Islet of Langerhans (tissue), 1 donor: ENCODE data around the gene EME1.

Source experiments
- FAIRE-seq: peaks from one replicate; lab custom pipeline; 2011; peaks lifted over from hg19 to GRCh38; lab: Jason Lieb, UNC

Gene EME1

DNA sequence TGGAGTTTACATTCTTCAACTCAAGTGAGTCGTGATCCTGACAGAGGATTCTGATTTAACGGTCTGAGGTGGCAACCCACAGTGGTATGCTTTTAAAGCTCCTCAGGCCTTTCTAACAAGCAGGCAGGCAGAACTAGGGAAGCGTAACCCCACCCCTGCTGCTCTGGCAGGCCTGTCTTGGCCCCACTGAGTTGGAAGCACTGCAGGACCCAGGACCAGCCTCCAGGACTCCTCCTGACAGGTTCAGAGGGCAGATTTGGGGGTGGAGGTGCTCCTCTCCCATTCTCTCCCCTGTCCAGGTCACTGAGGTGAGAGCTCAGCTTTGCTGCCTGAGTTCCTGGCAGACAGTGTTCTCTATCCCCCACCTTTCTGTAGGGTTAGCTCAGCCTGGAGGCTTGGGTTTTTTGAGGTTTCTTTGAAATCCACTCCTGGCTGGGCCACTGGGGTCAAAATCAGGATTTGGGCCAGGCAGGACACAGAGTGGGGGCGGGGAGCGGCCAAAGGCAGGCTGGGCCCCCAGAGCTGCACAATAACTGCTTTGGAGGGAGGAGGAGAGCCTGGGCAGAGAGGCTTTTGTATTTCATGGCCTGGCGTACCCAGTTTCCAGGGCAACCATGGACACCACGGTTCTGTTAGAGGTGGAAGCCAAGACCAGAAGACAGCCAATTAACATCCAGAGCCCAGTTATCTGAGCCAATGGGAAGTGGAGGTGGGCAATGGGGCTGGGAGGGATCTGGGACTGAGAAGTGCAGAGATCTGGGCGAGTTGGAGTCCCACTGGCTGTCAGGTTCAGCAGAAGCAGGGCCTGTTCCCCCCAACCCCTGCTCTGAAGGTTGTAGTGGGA is 9.6 kb upstream of the EME1 start:
- no peak for FAIRE-seq

DNA sequence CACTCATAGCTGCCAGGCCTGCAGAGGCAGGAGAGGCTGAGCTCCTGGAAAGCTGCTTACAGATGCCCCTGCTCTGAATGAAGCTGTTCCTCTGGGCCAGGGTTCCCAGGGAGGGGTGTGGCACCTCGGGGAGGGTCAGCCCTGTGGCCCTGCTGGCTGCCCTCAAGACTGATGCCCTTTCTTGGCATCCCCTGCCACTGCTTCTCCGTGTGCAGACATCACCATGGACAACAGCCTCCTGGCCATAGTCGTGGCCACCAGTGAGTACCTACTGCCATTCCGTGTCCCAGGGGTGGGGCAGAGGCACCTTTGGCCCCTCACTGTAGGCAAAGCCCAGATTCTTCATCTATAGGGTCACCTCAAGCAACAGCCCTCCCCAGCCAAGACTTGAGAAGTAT is 9.0 kb upstream of the EME1 start:
- no peak for FAIRE-seq

GRCh38 chr17:50364715-50365114 is 8.3 kb upstream of the EME1 start:
- FAIRE-seq: no peak

GRCh38 chr17:50365165-50365564 is 7.9 kb upstream of the EME1 start:
- no peak for FAIRE-seq

DNA sequence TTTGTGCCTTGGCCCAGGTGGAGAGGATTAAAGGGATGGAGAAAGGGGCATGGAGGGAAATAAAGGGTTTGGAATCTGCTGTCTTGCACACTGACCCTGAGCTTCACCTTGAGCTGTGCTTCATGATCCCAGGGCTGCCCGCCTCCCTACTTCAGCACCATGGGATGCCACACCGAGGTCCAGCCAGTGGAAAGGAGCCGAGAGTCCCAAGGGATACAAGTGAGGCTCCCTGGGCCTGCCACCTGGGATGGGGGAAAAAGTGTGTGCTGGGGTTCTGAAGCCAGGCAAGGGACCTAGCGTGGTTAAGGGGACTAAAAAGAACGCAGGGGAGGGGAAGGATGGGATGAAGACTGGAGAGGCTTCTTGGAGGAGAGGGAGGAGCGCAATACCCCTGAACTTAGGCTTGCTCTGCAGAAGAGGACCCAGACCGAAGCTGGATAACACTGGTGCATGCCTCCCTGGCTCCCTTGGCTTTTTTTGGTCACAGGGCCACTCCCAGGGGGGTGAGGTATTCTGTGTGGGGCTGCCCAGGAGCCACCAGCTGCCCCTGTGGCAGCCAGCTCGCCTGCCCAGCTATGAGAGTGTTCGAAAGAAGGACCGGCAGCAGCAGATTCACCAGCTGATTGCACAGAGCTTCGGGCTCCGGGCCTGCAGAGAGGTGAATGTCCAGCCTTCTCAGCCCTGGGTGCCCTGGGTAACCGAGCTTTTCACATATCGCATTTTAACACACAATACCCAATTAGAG is 7.2 kb upstream of the EME1 start:
- no peak for FAIRE-seq

- FAIRE-seq: no peak
Observed at GRCh38 chr17:50367401-50367800, 5.6 kb upstream of the EME1 start.

DNA sequence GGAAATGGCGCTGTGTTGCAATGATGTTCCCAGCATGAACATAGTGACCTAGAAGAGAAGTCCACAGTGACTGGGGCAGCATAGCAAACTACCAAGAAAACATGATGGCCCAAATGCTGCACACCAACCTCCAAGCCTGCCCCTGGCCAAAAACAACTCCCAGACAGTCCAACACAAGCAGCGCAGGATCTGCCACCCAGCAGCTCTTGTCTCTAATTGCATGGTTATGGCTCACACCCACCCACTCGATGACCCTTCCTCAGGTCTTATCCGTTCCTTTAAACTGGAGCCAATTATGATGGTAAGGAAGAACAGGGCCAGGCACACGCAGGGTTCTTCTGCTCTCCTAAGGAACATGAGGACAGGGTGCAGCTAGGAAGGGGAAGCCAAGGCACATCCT is 3.0 kb upstream of the EME1 start:
- FAIRE-seq: no peak

GRCh38 chr17:50371526-50371925 is 1.5 kb upstream of the EME1 start:
- FAIRE-seq: no peak

DNA sequence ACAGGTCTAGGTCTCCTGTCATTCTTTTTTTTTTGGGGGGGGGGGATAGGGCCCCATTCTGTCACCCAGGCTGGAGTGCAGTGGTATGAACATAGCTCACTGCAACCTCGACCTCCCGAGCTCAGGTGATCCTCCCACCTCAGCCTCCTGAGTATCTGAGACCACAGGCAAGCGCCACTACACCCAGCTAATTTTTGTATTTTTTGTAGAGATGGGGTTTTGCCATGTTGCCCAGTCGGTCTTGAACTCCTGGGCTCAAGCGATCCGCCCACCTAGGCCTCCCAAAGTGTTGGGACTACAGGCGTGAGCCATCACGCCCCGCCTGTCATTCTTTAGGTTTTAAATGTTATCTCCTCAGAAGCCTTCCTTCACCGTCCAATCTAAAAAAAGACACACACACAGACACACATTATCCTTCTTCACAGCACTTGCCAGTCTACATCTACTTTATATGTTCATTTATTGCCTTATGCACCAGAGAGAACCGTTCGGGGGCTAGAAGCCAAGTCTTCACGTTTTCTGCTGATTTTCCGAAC is 739 bp upstream of the EME1 start:
- no peak for FAIRE-seq

GRCh38 chr17:50373705-50374104 is 676 bp downstream of the EME1 start:
- FAIRE-seq: no peak

GRCh38 chr17:50375858-50376538 is 3.0 kb downstream of the EME1 start:
- no peak for FAIRE-seq

- FAIRE-seq: no peak
Observed at GRCh38 chr17:50379351-50380132, 6.5 kb downstream of the EME1 start.

GRCh38 chr17:50380369-50381259 is 7.6 kb downstream of the EME1 start:
- FAIRE-seq: no peak

DNA sequence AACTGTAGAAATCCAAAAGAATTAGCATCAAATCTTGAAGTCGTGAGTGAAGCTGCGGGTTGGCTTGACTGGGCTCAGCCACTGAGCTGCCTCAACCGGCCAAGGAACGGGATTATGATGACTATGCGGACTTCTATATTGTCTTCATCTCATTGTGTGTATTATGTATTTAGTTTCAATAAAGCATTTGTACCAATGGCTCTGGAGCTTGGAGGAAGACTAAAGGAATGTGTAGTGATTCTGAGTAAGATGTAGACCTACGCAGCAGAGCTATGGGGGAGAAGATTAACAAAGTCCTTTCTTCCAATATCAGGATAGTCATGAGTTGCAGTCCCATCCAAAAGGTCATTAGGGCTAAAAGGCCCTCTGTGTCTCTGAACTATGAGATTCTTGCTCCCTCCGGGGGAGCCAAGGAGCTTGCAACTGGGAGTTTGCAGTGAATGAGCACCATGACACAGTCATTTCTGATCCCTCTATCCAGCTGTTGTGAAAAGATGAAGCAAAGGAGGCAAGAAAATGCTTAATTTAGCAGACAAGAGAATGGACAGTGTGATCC is 8.3 kb downstream of the EME1 start:
- FAIRE-seq: no peak

DNA sequence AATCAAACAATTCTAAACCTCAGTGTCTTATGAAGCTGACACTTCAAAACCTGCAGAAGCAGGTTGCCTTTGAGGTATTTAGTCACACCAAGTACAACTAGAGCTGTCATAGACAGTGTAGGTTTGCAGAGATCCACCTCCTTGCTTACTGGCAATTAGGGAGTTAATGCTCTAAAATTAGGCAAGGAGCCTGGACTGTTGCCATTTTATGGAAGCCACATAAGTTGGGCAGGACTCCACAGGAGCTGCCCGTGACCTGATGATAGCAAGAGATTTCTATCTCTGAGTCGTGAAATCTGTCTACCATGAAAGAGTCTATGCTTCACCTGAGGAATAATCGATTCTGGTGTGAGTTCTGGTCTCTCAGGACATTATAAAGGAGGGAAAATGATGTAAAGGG is 8.9 kb downstream of the EME1 start:
- FAIRE-seq: no peak

DNA sequence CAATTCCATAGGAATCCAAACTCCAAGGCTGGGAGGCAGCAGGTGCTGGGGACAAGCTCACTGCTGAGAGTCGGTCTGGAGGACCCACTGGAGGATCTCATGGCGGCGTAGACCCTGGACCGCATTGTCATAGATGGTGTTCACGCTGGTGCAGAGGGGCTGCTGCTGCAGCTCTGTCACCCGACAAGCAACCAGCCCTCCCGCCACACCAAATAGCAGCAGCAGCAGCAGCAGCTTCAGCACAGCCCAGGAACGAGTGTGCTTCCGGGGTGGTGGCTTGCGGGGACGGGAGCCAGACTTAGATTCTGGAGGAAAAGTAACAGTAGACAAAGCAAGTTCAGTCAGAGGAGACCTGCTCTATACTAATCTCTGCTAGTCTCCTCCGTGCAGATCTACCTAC is 9.9 kb downstream of the EME1 start:
- FAIRE-seq: no peak

GRCh38 chr17:50386510-50386909 is 13.5 kb downstream of the EME1 start:
- no peak for FAIRE-seq

DNA sequence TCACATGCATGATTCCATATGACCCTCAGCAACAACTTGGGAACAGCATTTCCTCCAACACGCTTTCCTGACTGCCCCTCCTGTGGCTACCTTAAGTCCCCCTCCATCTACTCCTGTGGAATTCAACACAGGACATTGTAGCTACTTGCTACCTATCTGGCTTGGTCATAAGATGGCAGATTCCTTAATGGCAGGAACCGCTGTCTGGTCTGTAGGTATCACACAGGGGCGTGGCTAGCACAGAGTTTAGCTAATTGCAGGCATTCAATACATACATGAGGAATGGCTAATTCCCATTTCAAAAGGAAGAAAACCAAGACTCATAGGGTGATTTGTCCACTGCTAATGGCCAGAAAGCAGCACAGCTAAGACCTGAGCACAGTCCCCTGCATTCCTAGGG is 15.7 kb downstream of the EME1 start:
- FAIRE-seq: no peak

GRCh38 chr17:50389534-50389933 is 16.5 kb downstream of the EME1 start:
- no peak for FAIRE-seq

- FAIRE-seq: no peak
Observed at GRCh38 chr17:50392621-50393020, 19.6 kb downstream of the EME1 start.

GRCh38 chr17:50393700-50394099 is 20.7 kb downstream of the EME1 start:
- FAIRE-seq: no peak
